H9 (cell line): ENCODE data around the gene TRAIP. TPM values are rescaled to one million over a fixed set of nuclear protein-coding genes. Genes with fewer than 3 reads are reported as not detected.

Experiments
- DNase-seq: peaks from one replicate; pipeline ENCODE4 v3.0.0-alpha.2; 2017
- H2AFZ ChIP-seq: one replicate; pipeline ENCODE4 v1.6.1; 2013; ENCODE audit warnings: mild to moderate bottlenecking, low read length, control low read depth, moderate library complexity
- H2AK5ac ChIP-seq: 2 replicates; pipeline ENCODE4 v1.6.1; 2013; ENCODE audit warnings: low read length, control low read depth, mixed read lengths; ENCODE audit not compliant: insufficient read length
- H2BK120ac ChIP-seq: one replicate; pipeline ENCODE4 v1.6.1; 2013; ENCODE audit warnings: low read depth, mild to moderate bottlenecking, low read length, control low read depth, inconsistent platforms; ENCODE audit not compliant: poor library complexity, severe bottlenecking
- H2BK12ac ChIP-seq: 2 replicates; pipeline ENCODE4 v1.6.1; 2013; ENCODE audit warnings: low read length, control low read depth, mixed read lengths, low read depth; ENCODE audit not compliant: insufficient read length
- H2BK15ac ChIP-seq: 2 replicates; pipeline ENCODE4 v1.6.1; 2013; ENCODE audit warnings: low read depth, low read length, control low read depth
- H2BK20ac ChIP-seq: one replicate; pipeline ENCODE4 v1.6.1; 2013; ENCODE audit warnings: low read depth, mild to moderate bottlenecking, low read length, control low read depth, inconsistent platforms; ENCODE audit not compliant: poor library complexity, severe bottlenecking
- H2BK5ac ChIP-seq: 2 replicates; pipeline ENCODE4 v1.6.1; 2013; ENCODE audit warnings: low read length, control low read depth, mixed read lengths; ENCODE audit not compliant: insufficient read length
- H3K14ac ChIP-seq: 2 replicates; pipeline ENCODE4 v1.6.1; 2013; ENCODE audit warnings: low read length, control low read depth; ENCODE audit not compliant: insufficient read depth
- H3K18ac ChIP-seq: 2 replicates; pipeline ENCODE4 v1.6.1; 2013; ENCODE audit warnings: low read depth, mild to moderate bottlenecking, mixed read lengths, low read length, control low read depth; ENCODE audit not compliant: insufficient read length
- H3K23ac ChIP-seq: 2 replicates; pipeline ENCODE4 v1.6.1; 2013; ENCODE audit warnings: low read length, control low read depth, mixed read lengths, low read depth; ENCODE audit not compliant: insufficient read length
- H3K23me2 ChIP-seq: 2 replicates; pipeline ENCODE4 v1.6.1; 2013; ENCODE audit warnings: low read depth, mild to moderate bottlenecking, mixed read lengths, low read length, control low read depth; ENCODE audit not compliant: insufficient read length, poor library complexity, severe bottlenecking
- H3K27ac ChIP-seq: 2 replicates; pipeline ENCODE4 v1.5.1; 2013; ENCODE audit warnings: low read length, control low read depth, mixed read lengths, low read depth; ENCODE audit not compliant: insufficient read length
- H3K27me3 ChIP-seq: 2 replicates; pipeline ENCODE4 v1.6.1; 2013; ENCODE audit warnings: low read length, control low read depth, inconsistent platforms; ENCODE audit not compliant: insufficient read depth
- H3K4ac ChIP-seq: 2 replicates; pipeline ENCODE4 v1.6.1; 2013; ENCODE audit warnings: low read depth, mild to moderate bottlenecking, control low read depth, inconsistent platforms, low read length, moderate library complexity
- H3K4me1 ChIP-seq: 2 replicates; pipeline ENCODE4 v1.6.1; 2013; ENCODE audit warnings: low read length, control low read depth, inconsistent platforms; ENCODE audit not compliant: insufficient read depth
- H3K4me2 ChIP-seq: 2 replicates; pipeline ENCODE4 v1.6.1; 2013; ENCODE audit warnings: low read length, control low read depth, mixed read lengths; ENCODE audit not compliant: insufficient read length, insufficient read depth
- H3K56ac ChIP-seq: 2 replicates; pipeline ENCODE4 v1.6.1; 2013; ENCODE audit warnings: low read depth, mild to moderate bottlenecking, mixed read lengths, low read length, control low read depth; ENCODE audit not compliant: insufficient read length
- H3K79me1 ChIP-seq: 2 replicates; pipeline ENCODE4 v1.6.1; 2013; ENCODE audit warnings: low read depth, mild to moderate bottlenecking, moderate library complexity, low read length, control low read depth, inconsistent platforms; ENCODE audit not compliant: insufficient read depth, poor library complexity, severe bottlenecking
- H3K79me2 ChIP-seq: 2 replicates; pipeline ENCODE4 v1.6.1; 2013; ENCODE audit warnings: low read length, control low read depth, inconsistent platforms; ENCODE audit not compliant: insufficient read depth
- H3K9ac ChIP-seq: 2 replicates; pipeline ENCODE4 v1.6.1; 2013; ENCODE audit warnings: low read length, control low read depth, mixed read lengths; ENCODE audit not compliant: insufficient read length; ENCODE audit errors: extremely low read depth
- H3K9me3 ChIP-seq: one replicate; pipeline ENCODE4 v1.6.1; 2013; ENCODE audit warnings: low read depth, low read length, inconsistent platforms; ENCODE audit not compliant: control insufficient read depth
- H3T11ph ChIP-seq: one replicate; pipeline ENCODE4 v1.6.1; 2013; ENCODE audit warnings: mild to moderate bottlenecking, low read length, control low read depth, inconsistent platforms
- H4K20me1 ChIP-seq: one replicate; pipeline ENCODE4 v1.6.1; 2013; ENCODE audit not compliant: control insufficient read depth, insufficient read length, insufficient read depth
- H4K5ac ChIP-seq: 2 replicates; pipeline ENCODE4 v1.6.1; 2013; ENCODE audit warnings: low read depth, mild to moderate bottlenecking, mixed read lengths, low read length, control low read depth; ENCODE audit not compliant: insufficient read length
- H4K8ac ChIP-seq: replicated peaks from 2 replicates; pipeline ENCODE4 v1.6.1; 2013; ENCODE audit warnings: low read length, control low read depth, mixed read lengths, low read depth; ENCODE audit not compliant: insufficient read length
- H4K91ac ChIP-seq: 2 replicates; pipeline ENCODE4 v1.6.1; 2013; ENCODE audit warnings: low read depth, mild to moderate bottlenecking, moderate library complexity, mixed read lengths, low read length, control low read depth; ENCODE audit not compliant: insufficient read length
- H3K27ac Mint-ChIP-seq, 3 experiments: 2 replicates in 2 of 3; 3 replicates in 1 of 3; pipeline ENCODE4 v1.8.0; 2020 to 2021; ENCODE audit warnings: mixed read lengths in 3 of 3, mild to moderate bottlenecking in 1 of 3, moderate library complexity in 1 of 3
- H3K27me3 Mint-ChIP-seq: 2 replicates; pipeline ENCODE4 v1.8.0; 2021; ENCODE audit warnings: low read depth, mild to moderate bottlenecking, moderate library complexity, mixed read lengths
- H3K36me3 Mint-ChIP-seq, 3 experiments: 2 replicates in 2 of 3; 3 replicates in 1 of 3; pipeline ENCODE4 v1.8.0; 2020 to 2021; ENCODE audit warnings: low read depth in 3 of 3, mixed read lengths in 3 of 3; ENCODE audit not compliant: insufficient read depth in 1 of 3
- H3K4me1 Mint-ChIP-seq, 2 experiments: 2 replicates each; pipeline ENCODE4 v1.8.0; 2020; ENCODE audit warnings: mixed read lengths in 2 of 2
- H3K4me3 Mint-ChIP-seq, 2 experiments: 2 replicates in 1 of 2; 3 replicates in 1 of 2; pipeline ENCODE4 v1.8.0; 2020 to 2021; ENCODE audit warnings: mild to moderate bottlenecking in 2 of 2, mixed read lengths in 2 of 2, moderate library complexity in 1 of 2
- H3K9me3 Mint-ChIP-seq, 2 experiments: 2 replicates in 1 of 2; 3 replicates in 1 of 2; pipeline ENCODE4 v1.8.0; 2020; ENCODE audit warnings: mild to moderate bottlenecking in 2 of 2, mixed read lengths in 2 of 2, moderate library complexity in 1 of 2
- CTCF ChIP-seq: fragments of 200-600 bp; sonication (generic); conservative IDR thresholded peaks from 3 replicates; pipeline ENCODE4 v1.8.0; 2021; ENCODE audit warnings: antibody characterized with exemption, mild to moderate bottlenecking
- WGBS: extraction: QIAGEN DNeasy Blood & Tissue Kit; methylation state at CpG from one replicate; pipeline ENCODE4 v1.1.7; 2013; ENCODE audit warnings: missing lambda C conversion rate, low lambda C conversion rate, mixed read lengths; ENCODE audit not compliant: insufficient read length; ENCODE audit errors: extremely low coverage; 5-methylcytosine and 5-hydroxymethylcytosine counted together
- total RNA-seq: library from RNA; stranded (reverse); gene quantifications from 2 replicates; pipeline ENCODE4 v1.2.1, GENCODE V29; 2021

The TRAIP gene
- total RNA-seq, 1 experiment from 2014 or later, result 36.7 TPM

- Histone ChIP-seq H3K23ac (no peak overlapping the region), H3K4me1 (no peaks in the 10 kb centered on the region), H3K23me2 (peaks cover 3% of the 10 kb centered on the region), H2BK15ac (no peak overlapping the region), H2BK5ac (no peak overlapping the region), H3K27me3 (no peaks in the 10 kb centered on the region), H2BK20ac (no peak overlapping the region), H3K56ac (no peak overlapping the region), H3K9me3 (no peaks in the 10 kb centered on the region), H2AK5ac (no peak overlapping the region), H3K9ac (peak overlapping the region; percentile 82), H4K20me1 (no peaks in the 10 kb centered on the region), H2AFZ (no peak overlapping the region), H2BK120ac (no peak overlapping the region), H3K18ac (no peak overlapping the region), H4K5ac (no peak overlapping the region), H3K27ac (no peak overlapping the region), H3K4ac (no peak overlapping the region), H3T11ph (no peak overlapping the region), H3K14ac (no peak overlapping the region), H4K8ac (no peak overlapping the region), H4K91ac (no peak overlapping the region), H2BK12ac (no peak overlapping the region), H3K79me2 (peaks cover 4% of the 10 kb centered on the region; the same call in 1 of the 2 replicates), H3K79me1 (no peaks in the 10 kb centered on the region), H3K4me2 (peak overlapping the region; percentile 91)
- H3K27me3 Mint-ChIP-seq, result no peaks in the 10 kb centered on the region
- no peak for TF ChIP-seq CTCF
- peak overlapping the region in 1 of 3 experiments; percentile 98; a peak in 3 of 7 replicates for H3K27ac Mint-ChIP-seq
- no CpG with 5 or more reads among the region's 5 CpGs for WGBS
- H3K4me3 Mint-ChIP-seq, result peak overlapping the region; percentile 97
- peaks cover 6 to 25% (median 17%) of the 10 kb centered on the region in 3 experiments; a peak in 6 of 7 replicates for H3K36me3 Mint-ChIP-seq
- H3K9me3 Mint-ChIP-seq, result no peaks in the 10 kb centered on the region
- H3K4me1 Mint-ChIP-seq, result peaks cover 8 to 10% of the 10 kb centered on the region in 2 experiments
- DNase-seq, result no peak
These were observed 702 bp downstream of the TRAIP start for GRCh38 chr3:49855662-49856061.
